Lung (tissue), 12 donors: ENCODE results near the gene NFATC2IP. TPM values are rescaled to one million over a fixed set of nuclear protein-coding genes. Genes with fewer than 3 reads are reported as not detected.
"Not testable (repeated sequence)": the region's sequence is repeated elsewhere in the genome, so short reads cannot be mapped to it uniquely, and the experiment has no call there.

Source experiments
- ATAC-seq: fragments of 200-7000 bp; cut with Tn5 transposase; one replicate; pipeline ENCODE4 v1.9.1; 2020; ENCODE audit warnings: moderate number of reproducible peaks; ENCODE audit not compliant: insufficient read depth, low FRiP score
- DNase-seq, 3 donors: peaks; one replicate each; pipeline ENCODE4 v3.0.0-alpha.2; 2013 to 2017
- H3K27ac ChIP-seq, 2 donors: one replicate each; pipeline ENCODE4 v1.5.1; 2013; ENCODE audit warnings: mild to moderate bottlenecking in 2 of 2, moderate library complexity in 2 of 2, control low read depth in 1 of 2, inconsistent platforms in 1 of 2, low read depth in 1 of 2, low read length in 1 of 2
- H3K27me3 ChIP-seq, 3 donors: one replicate each; pipeline ENCODE4 v1.5.1; 2013; ENCODE audit warnings: low read length in 2 of 3; ENCODE audit not compliant: control insufficient read depth in 3 of 3, insufficient read depth in 3 of 3
- H3K36me3 ChIP-seq, 4 donors: one replicate each; pipeline ENCODE4 v1.5.1; 2013; ENCODE audit warnings: low read length in 4 of 4, mild to moderate bottlenecking in 1 of 4, moderate library complexity in 1 of 4; ENCODE audit not compliant: control insufficient read depth in 4 of 4, insufficient read depth in 4 of 4
- H3K4me1 ChIP-seq, 5 donors: one replicate each; pipeline ENCODE4 v1.5.1; 2013; ENCODE audit warnings: low read length in 5 of 5, mild to moderate bottlenecking in 2 of 5, moderate library complexity in 1 of 5; ENCODE audit not compliant: control insufficient read depth in 5 of 5, insufficient read depth in 5 of 5
- H3K4me3 ChIP-seq: one replicate; pipeline ENCODE4 v1.5.1; 2013; ENCODE audit warnings: mild to moderate bottlenecking, control low read depth, moderate library complexity
- H3K9ac ChIP-seq, 2 donors: one replicate each; pipeline ENCODE4 v1.5.1; 2013; ENCODE audit warnings: low read length in 2 of 2, control low read depth in 1 of 2; ENCODE audit not compliant: insufficient read depth in 1 of 2
- H3K9me3 ChIP-seq, 4 donors: one replicate each; pipeline ENCODE4 v1.5.1; 2013; ENCODE audit warnings: low read length in 3 of 4, mild to moderate bottlenecking in 1 of 4, moderate library complexity in 1 of 4; ENCODE audit not compliant: control insufficient read depth in 4 of 4, insufficient read depth in 3 of 4
- WGBS, 2 donors: extraction: QIAGEN DNeasy Blood & Tissue Kit; methylation state at CpG; one replicate each; pipeline ENCODE4 v1.1.7; 2013; 5-methylcytosine and 5-hydroxymethylcytosine counted together
- polyA plus RNA-seq, 2 donors: library from polyadenylated mRNA; stranded (reverse); fragments of 200-250 nt; gene quantifications; one replicate each; pipeline ENCODE4 v1.2.1, GENCODE V29; 2013
- total RNA-seq, 2 donors: library from RNA; depleted of rRNA in 1 of 2; stranded (reverse); fragments of >200 nt in 1 of 2; gene quantifications; one replicate each; pipeline ENCODE4 v1.2.1, GENCODE V29; 2014 to 2021
- TF ChIP-seq, protein P1 (sequence below): IDR thresholded peaks from 2 replicates; pipeline ENCODE4 v1.5.1; 2012; ENCODE audit warnings: mild to moderate bottlenecking; ENCODE audit errors: control extremely low read depth, extremely low read depth
- donor health status: control.
- donor health status: control.
- donor health status: Bipolar disorder and iron deficiency.
- donor health status: healthy.
- donor health status: DM: yes; HTN: yes; CAD: no.

The NFATC2IP gene
- total and polyA plus RNA-seq, 4 donors: 21.0 to 37.0 (median 27.4) TPM

DNA sequence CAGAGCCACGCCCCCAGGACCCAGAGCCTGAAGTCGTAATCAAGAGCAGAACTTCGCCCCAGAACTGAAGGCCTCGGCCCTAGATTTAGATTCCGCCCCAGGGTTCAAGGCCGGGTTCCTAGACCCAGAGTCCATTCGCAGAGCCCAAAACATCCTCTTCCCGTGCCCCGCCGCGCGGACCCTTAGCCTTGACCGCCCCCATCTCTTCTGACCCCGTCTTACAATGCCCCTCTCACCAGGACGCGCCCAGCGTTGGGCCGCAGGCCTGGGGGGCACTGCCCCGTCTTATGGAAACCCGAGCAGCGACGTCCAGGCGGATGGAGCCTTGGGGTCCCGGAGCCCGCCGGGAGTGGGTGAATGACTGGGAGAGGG is 14.0 kb upstream of the NFATC2IP start:
- Histone ChIP-seq H3K27me3 (no peaks in the 10 kb centered on the region), H3K4me3 (no peak overlapping the region), H3K9me3 (no peaks in the 10 kb centered on the region), H3K9ac (no peak overlapping the region), H3K4me1 (peaks cover 0 to 5% (median 0%) of the 10 kb centered on the region in 5 donors), H3K27ac (no peak overlapping the region), H3K36me3 (no peaks in the 10 kb centered on the region)
- DNase-seq (no peak), ATAC-seq (no peak)
- TF ChIP-seq, protein P1, sequence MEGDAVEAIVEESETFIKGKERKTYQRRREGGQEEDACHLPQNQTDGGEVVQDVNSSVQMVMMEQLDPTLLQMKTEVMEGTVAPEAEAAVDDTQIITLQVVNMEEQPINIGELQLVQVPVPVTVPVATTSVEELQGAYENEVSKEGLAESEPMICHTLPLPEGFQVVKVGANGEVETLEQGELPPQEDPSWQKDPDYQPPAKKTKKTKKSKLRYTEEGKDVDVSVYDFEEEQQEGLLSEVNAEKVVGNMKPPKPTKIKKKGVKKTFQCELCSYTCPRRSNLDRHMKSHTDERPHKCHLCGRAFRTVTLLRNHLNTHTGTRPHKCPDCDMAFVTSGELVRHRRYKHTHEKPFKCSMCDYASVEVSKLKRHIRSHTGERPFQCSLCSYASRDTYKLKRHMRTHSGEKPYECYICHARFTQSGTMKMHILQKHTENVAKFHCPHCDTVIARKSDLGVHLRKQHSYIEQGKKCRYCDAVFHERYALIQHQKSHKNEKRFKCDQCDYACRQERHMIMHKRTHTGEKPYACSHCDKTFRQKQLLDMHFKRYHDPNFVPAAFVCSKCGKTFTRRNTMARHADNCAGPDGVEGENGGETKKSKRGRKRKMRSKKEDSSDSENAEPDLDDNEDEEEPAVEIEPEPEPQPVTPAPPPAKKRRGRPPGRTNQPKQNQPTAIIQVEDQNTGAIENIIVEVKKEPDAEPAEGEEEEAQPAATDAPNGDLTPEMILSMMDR: no peak
- WGBS, 2 donors: 70 to 73% methylated on average over 23 to 26 of the region's 26 CpGs

DNA sequence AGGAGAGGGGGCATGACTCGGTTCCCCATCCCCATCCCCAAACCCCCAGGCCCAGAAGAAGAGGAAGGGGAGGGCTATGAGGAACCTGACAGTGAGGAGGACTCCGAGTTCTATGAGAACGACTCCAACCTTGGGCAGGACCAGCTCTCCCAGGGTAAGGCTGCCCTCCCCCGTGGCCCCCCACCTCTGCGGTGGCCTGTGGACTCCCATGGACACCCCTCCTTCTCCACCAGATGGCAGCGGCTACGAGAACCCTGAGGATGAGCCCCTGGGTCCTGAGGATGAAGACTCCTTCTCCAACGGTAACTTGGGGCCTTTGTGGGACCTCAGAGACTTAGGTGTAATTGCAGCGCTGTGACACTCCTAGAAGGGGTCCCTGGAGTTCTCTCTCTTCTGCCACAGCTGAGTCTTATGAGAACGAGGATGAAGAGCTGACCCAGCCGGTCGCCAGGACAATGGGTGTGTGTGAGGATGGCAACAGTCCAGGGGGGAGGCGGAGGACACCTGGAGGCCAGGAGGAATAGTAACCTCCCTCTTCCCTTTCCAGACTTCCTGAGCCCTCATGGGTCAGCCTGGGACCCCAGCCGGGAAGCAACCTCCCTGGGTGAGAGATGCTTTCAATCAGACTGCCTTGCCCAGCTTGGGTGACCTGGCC is 13.4 kb upstream of the NFATC2IP start:
- WGBS, 2 donors: 83 to 87% methylated on average over 13 to 14 of the region's 14 CpGs
- Histone ChIP-seq H3K36me3 (no peaks in the 10 kb centered on the region), H3K9ac (no peak overlapping the region), H3K9me3 (no peaks in the 10 kb centered on the region), H3K27ac (no peak overlapping the region), H3K4me3 (no peak overlapping the region), H3K27me3 (no peaks in the 10 kb centered on the region), H3K4me1 (peaks cover 0 to 5% (median 0%) of the 10 kb centered on the region in 5 donors)
- TF ChIP-seq, protein P1: no peak
- ATAC-seq: no peak
- no peak for DNase-seq

DNA sequence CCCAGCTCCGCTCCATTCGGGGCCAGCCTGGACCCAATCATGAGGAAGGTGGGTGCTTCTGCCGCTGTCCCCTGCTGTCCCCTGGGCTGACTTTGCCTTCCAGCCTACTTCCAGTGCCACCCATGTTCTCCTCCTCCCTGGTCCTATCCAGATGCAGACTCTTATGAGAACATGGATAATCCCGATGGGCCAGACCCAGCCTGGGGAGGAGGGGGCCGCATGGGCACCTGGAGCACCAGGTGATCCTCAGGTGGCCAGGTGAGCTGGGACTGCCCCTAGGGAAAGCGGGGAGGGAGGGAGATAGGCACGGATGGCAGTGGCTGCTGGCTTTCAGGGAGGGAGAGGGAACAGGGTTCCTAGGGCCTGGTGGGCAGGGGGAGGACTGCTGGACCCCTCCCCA is 12.0 kb upstream of the NFATC2IP start:
- TF ChIP-seq, protein P1: no peak
- no peak overlapping the region for H3K4me3 ChIP-seq
- H3K9me3 ChIP-seq: no peaks in the 10 kb centered on the region
- 77 to 92% methylated on average over 7 of the region's 7 CpGs for WGBS, 2 donors
- no peak for DNase-seq
- H3K27ac ChIP-seq: no peak overlapping the region
- H3K27me3 ChIP-seq: no peaks in the 10 kb centered on the region
- no peak for ATAC-seq
- no peaks in the 10 kb centered on the region for H3K36me3 ChIP-seq
- no peak overlapping the region for H3K9ac ChIP-seq
- H3K4me1 ChIP-seq: peaks cover 0 to 5% (median 0%) of the 10 kb centered on the region in 5 donors

DNA sequence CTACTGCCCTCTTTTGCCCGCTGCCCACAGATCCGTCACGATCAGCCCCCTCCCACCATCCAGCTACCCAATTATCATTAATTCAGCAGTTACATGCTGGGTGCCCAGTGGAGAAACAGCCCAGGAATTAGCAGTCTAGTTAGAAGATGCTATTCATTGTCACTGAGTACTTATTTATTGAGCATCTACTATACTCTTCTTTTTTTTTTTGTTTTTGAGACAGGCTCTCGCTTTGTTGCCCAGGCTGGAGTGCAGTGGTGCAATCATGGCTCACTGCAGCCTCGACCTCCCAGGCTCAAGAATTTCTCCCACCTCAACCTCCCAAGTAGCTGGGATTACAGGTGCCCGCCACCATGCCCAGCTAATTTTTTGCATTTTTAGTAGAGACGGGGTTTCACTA is 10.9 kb upstream of the NFATC2IP start:
- not testable (repeated sequence) for DNase-seq, H3K9ac ChIP-seq, H3K9me3 ChIP-seq, H3K36me3 ChIP-seq, H3K27me3 ChIP-seq, H3K4me1 ChIP-seq, H3K27ac ChIP-seq, H3K4me3 ChIP-seq, ATAC-seq
- WGBS, 2 donors: 93 to 95% methylated on average over 7 of the region's 7 CpGs
